NOMO-1 treated with DMSO at 0.1 percent for 48 hours (cell line): ENCODE measurements around the gene KCNK10.
"Not testable (repeated sequence)": the region's sequence is repeated elsewhere in the genome, so short reads cannot be mapped to it uniquely, and the experiment has no call there.

ENCODE experiments used
- DNase-seq: peaks from one replicate; lab custom pipeline; 2025; ENCODE audit not compliant: unreplicated experiment; lab: John Stamatoyannopoulos, UW

The KCNK10 gene

GRCh38 chr14:88271205-88271604 lies 51.9 kb downstream of the KCNK10 start:
- DNase-seq = no peak

- DNase-seq = no peak
Measured at GRCh38 chr14:88270776-88271175, 52.3 kb downstream of the KCNK10 start.

GRCh38 chr14:88269806-88270420 lies 53.2 kb downstream of the KCNK10 start:
- DNase-seq = no peak

- DNase-seq = no peak
Measured at GRCh38 chr14:88266474-88266873, 56.6 kb downstream of the KCNK10 start.

- DNase-seq = peak; percentile 48
Measured at GRCh38 chr14:88264116-88264515, 59.0 kb downstream of the KCNK10 start.

GRCh38 chr14:88261302-88261701 lies 61.8 kb downstream of the KCNK10 start:
- not testable (repeated sequence) for DNase-seq

GRCh38 chr14:88258021-88258420 lies 65.0 kb downstream of the KCNK10 start:
- no peak for DNase-seq

GRCh38 chr14:88256997-88257950 lies 65.8 kb downstream of the KCNK10 start:
- peak; percentile 26 for DNase-seq

GRCh38 chr14:88255798-88256197 lies 67.3 kb downstream of the KCNK10 start:
- no peak for DNase-seq

GRCh38 chr14:88255196-88255595 lies 67.9 kb downstream of the KCNK10 start:
- no peak for DNase-seq

GRCh38 chr14:88252498-88252897 lies 70.6 kb downstream of the KCNK10 start:
- DNase-seq = no peak

- DNase-seq = no peak
Measured at GRCh38 chr14:88251650-88252049, 71.4 kb downstream of the KCNK10 start.

- DNase-seq = no peak
Measured at GRCh38 chr14:88249266-88249665, 73.8 kb downstream of the KCNK10 start.

- DNase-seq = peak; percentile 24
Measured at GRCh38 chr14:88248606-88249005, 74.5 kb downstream of the KCNK10 start.

GRCh38 chr14:88247228-88247627 lies 75.8 kb downstream of the KCNK10 start:
- DNase-seq = no peak

- DNase-seq = no peak
Measured at GRCh38 chr14:88245321-88245720, 77.7 kb downstream of the KCNK10 start.

GRCh38 chr14:88243946-88244345 lies 79.1 kb downstream of the KCNK10 start:
- DNase-seq = no peak

GRCh38 chr14:88242446-88242845 lies 80.6 kb downstream of the KCNK10 start:
- DNase-seq = no peak

GRCh38 chr14:88241810-88242209 lies 81.3 kb downstream of the KCNK10 start:
- no peak for DNase-seq

GRCh38 chr14:88234442-88234841 lies 88.6 kb downstream of the KCNK10 start:
- no peak for DNase-seq

- DNase-seq = no peak
Measured at GRCh38 chr14:88233915-88234314, 89.2 kb downstream of the KCNK10 start.

GRCh38 chr14:88232771-88233170 lies 90.3 kb downstream of the KCNK10 start:
- no peak for DNase-seq
